Activated gamma-delta T cell treated with Interleukin-2 at 50 U/mL for 16 hours (primary cell): Measurements from ENCODE around the gene KCNH8.
"Not testable (repeated sequence)": the region's sequence is repeated elsewhere in the genome, so short reads cannot be mapped to it uniquely, and the experiment has no call there.

Source experiments
- DNase-seq: peaks from one replicate; pipeline ENCODE4 v3.0.0-alpha.2; 2020

The KCNH8 gene

GRCh38 chr3:19147905-19148767, at the start of gene KCNH8:
TSS of gene KCNH8 (plus strand) at chr3:19148510. CDS start at chr3:19148720, 210 bp downstream.
- DNase-seq = peak; percentile 5

- DNase-seq = not testable (repeated sequence)
Observed at GRCh38 chr3:19102654-19103290, 45.5 kb upstream of the KCNH8 start.

GRCh38 chr3:19103510-19103909, 44.8 kb upstream of the KCNH8 start:
- no peak for DNase-seq

GRCh38 chr3:19104459-19104858, 43.9 kb upstream of the KCNH8 start:
- no peak for DNase-seq

GRCh38 chr3:19105826-19106225, 42.5 kb upstream of the KCNH8 start:
- no peak for DNase-seq

- DNase-seq = no peak
Observed at GRCh38 chr3:19106307-19106706, 42.0 kb upstream of the KCNH8 start.

GRCh38 chr3:19107719-19108118, 40.6 kb upstream of the KCNH8 start:
- no peak for DNase-seq

GRCh38 chr3:19110335-19110895, 37.9 kb upstream of the KCNH8 start:
- no peak for DNase-seq

GRCh38 chr3:19114461-19114860, 33.8 kb upstream of the KCNH8 start:
- no peak for DNase-seq

- no peak for DNase-seq
Observed at GRCh38 chr3:19116239-19116638, 32.1 kb upstream of the KCNH8 start.

GRCh38 chr3:19124752-19125151, 23.6 kb upstream of the KCNH8 start:
- DNase-seq = no peak

- no peak for DNase-seq
Observed at GRCh38 chr3:19139863-19140262, 8.4 kb upstream of the KCNH8 start.

GRCh38 chr3:19146685-19147650, 1.3 kb upstream of the KCNH8 start:
- peak; percentile 52 for DNase-seq

GRCh38 chr3:19148768-19149091, 420 bp downstream of the KCNH8 start:
- no peak for DNase-seq

- peak; percentile 11 for DNase-seq
Observed at GRCh38 chr3:19149368-19149767, 1.1 kb downstream of the KCNH8 start.

- DNase-seq = no peak
Observed at GRCh38 chr3:19151171-19151570, 2.9 kb downstream of the KCNH8 start.

GRCh38 chr3:19154693-19155250, 6.5 kb downstream of the KCNH8 start:
- DNase-seq = no peak

- no peak for DNase-seq
Observed at GRCh38 chr3:19155375-19155774, 7.1 kb downstream of the KCNH8 start.

- no peak for DNase-seq
Observed at GRCh38 chr3:19159966-19160635, 11.8 kb downstream of the KCNH8 start.

- no peak for DNase-seq
Observed at GRCh38 chr3:19165654-19166053, 17.3 kb downstream of the KCNH8 start.

- no peak for DNase-seq
Observed at GRCh38 chr3:19171794-19172193, 23.5 kb downstream of the KCNH8 start.

GRCh38 chr3:19173945-19174344, 25.6 kb downstream of the KCNH8 start:
- DNase-seq = no peak
